GM18519 (cell line): Measurements from ENCODE around the gene FBLN1.
"Not testable (repeated sequence)": the region's sequence is repeated elsewhere in the genome, so short reads cannot be mapped to it uniquely, and the experiment has no call there.

Experiments used
- ATAC-seq: cut with Tn5 transposase; IDR thresholded peaks from one replicate; pipeline ENCODE4 v1.9.1; 2021; ENCODE audit warnings: mild to moderate bottlenecking, moderate library complexity; ENCODE audit not compliant: unreplicated experiment, low FRiP score

The FBLN1 gene

GRCh38 chr22:45582236-45582954 is 79.7 kb downstream of the FBLN1 start:
- no peak for ATAC-seq

GRCh38 chr22:45582955-45583320 is 80.3 kb downstream of the FBLN1 start:
- ATAC-seq: no peak

GRCh38 chr22:45583504-45583903 is 80.8 kb downstream of the FBLN1 start:
- no peak for ATAC-seq

GRCh38 chr22:45584121-45584570 is 81.5 kb downstream of the FBLN1 start:
- no peak for ATAC-seq

GRCh38 chr22:45584621-45585436 is 82.1 kb downstream of the FBLN1 start:
- no peak for ATAC-seq

- ATAC-seq: no peak
Measured at GRCh38 chr22:45585437-45585755, 82.7 kb downstream of the FBLN1 start.

GRCh38 chr22:45585946-45586540 is 83.4 kb downstream of the FBLN1 start:
- no peak for ATAC-seq

- no peak for ATAC-seq
Measured at GRCh38 chr22:45586651-45587405, 84.1 kb downstream of the FBLN1 start.

- no peak for ATAC-seq
Measured at GRCh38 chr22:45587638-45588505, 85.2 kb downstream of the FBLN1 start.

GRCh38 chr22:45589556-45589955 is 86.9 kb downstream of the FBLN1 start:
- no peak for ATAC-seq

- ATAC-seq: no peak
Measured at GRCh38 chr22:45590262-45590661, 87.6 kb downstream of the FBLN1 start.

- not testable (repeated sequence) for ATAC-seq
Measured at GRCh38 chr22:45591633-45592213, 89.0 kb downstream of the FBLN1 start.

GRCh38 chr22:45594123-45594941 is 91.6 kb downstream of the FBLN1 start:
- no peak for ATAC-seq

- no peak for ATAC-seq
Measured at GRCh38 chr22:45597460-45598192, 94.9 kb downstream of the FBLN1 start.

GRCh38 chr22:45598596-45599217 is 96.0 kb downstream of the FBLN1 start:
- no peak for ATAC-seq

- no peak for ATAC-seq
Measured at GRCh38 chr22:45599836-45600577, 97.3 kb downstream of the FBLN1 start.
